Astrocyte (in vitro differentiated cells and primary cell): ENCODE results near the gene GDF7.

ENCODE experiments used
- CTCF ChIP-seq: IDR thresholded peaks from 2 replicates; pipeline ENCODE4 v1.5.1; 2011; ENCODE audit warnings: low read depth, mild to moderate bottlenecking, inconsistent platforms, low read length, moderate library complexity; ENCODE audit not compliant: insufficient read depth
- EZH2 ChIP-seq: IDR thresholded peaks from 2 replicates; pipeline ENCODE4 v1.6.1; 2012; ENCODE audit warnings: mild to moderate bottlenecking, low read length, inconsistent platforms; ENCODE audit not compliant: insufficient read depth

- TF ChIP-seq EZH2 (no peak), CTCF (no peak)
Measured at GRCh38 chr2:20668451-20668850, 1.5 kb downstream of the GDF7 start.
